Right atrium auricular region (tissue), 2 donors: Measurements from ENCODE around the gene DHX58. TPM values are rescaled to one million over a fixed set of nuclear protein-coding genes. Genes with fewer than 3 reads are reported as not detected.

Experiments used
- DNase-seq: peaks from one replicate; pipeline ENCODE4 v3.0.0-alpha.2; 2019; ENCODE audit warnings: low spot score
- H3K27ac ChIP-seq, 2 donors: fragments of 200-600 bp; sonication (generic); 1 replicate in 1 of 2; 2 replicates in 1 of 2; pipeline ENCODE4 v1.5.1; 2016 to 2019
- H3K27me3 ChIP-seq, 2 donors: fragments of 200-600 bp; sonication (generic); one replicate each; pipeline versions ENCODE4 v1.5.1 to v1.6.0; 2017 to 2019
- H3K36me3 ChIP-seq: fragments of 200-600 bp; sonication (generic); one replicate; pipeline ENCODE4 v1.5.1; 2016
- H3K4me1 ChIP-seq, 2 donors: fragments of 200-600 bp; sonication (generic); one replicate each; pipeline versions ENCODE4 v1.5.1 to v1.6.0; 2017 to 2019
- H3K4me3 ChIP-seq, 2 donors: fragments of 200-600 bp; sonication (generic); 1 replicate in 1 of 2; 2 replicates in 1 of 2; pipeline ENCODE4 v1.5.1; 2017 to 2019; ENCODE audit warnings: mild to moderate bottlenecking in 1 of 2, moderate library complexity in 1 of 2
- H3K9me3 ChIP-seq, 2 donors: fragments of 200-600 bp; sonication (generic); one replicate each; pipeline ENCODE4 v1.5.1; 2019
- total RNA-seq, 2 donors: library from RNA; depleted of rRNA; stranded (reverse); fragments of >200 nt; gene quantifications; one replicate each; pipeline ENCODE4 v1.1.0, GENCODE V29; 2016
- TF ChIP-seq, protein P1 (sequence below), 2 donors: fragments of 200-600 bp; sonication (generic); IDR thresholded peaks; one replicate each; pipeline ENCODE4 v1.5.1; 2019; ENCODE audit warnings: antibody characterized with exemption in 2 of 2

The DHX58 gene
- total RNA-seq, 2 donors from 2014 or later, result 3.5 to 4.3 TPM

GRCh38 chr17:42120161-42120769 is 7.8 kb upstream of the DHX58 start:
- H3K36me3 ChIP-seq, result peaks cover 24% of the 10 kb centered on the region
- H3K27me3 ChIP-seq, result no peaks in the 10 kb centered on the region
- peaks cover 0 to 27% of the 10 kb centered on the region in 2 donors for H3K4me1 ChIP-seq
- peak overlapping the region; percentile 97 to 98 for H3K4me3 ChIP-seq
- H3K9me3 ChIP-seq, result no peaks in the 10 kb centered on the region
- no peak for DNase-seq
- no peak overlapping the region for H3K27ac ChIP-seq
- TF ChIP-seq, protein P1, sequence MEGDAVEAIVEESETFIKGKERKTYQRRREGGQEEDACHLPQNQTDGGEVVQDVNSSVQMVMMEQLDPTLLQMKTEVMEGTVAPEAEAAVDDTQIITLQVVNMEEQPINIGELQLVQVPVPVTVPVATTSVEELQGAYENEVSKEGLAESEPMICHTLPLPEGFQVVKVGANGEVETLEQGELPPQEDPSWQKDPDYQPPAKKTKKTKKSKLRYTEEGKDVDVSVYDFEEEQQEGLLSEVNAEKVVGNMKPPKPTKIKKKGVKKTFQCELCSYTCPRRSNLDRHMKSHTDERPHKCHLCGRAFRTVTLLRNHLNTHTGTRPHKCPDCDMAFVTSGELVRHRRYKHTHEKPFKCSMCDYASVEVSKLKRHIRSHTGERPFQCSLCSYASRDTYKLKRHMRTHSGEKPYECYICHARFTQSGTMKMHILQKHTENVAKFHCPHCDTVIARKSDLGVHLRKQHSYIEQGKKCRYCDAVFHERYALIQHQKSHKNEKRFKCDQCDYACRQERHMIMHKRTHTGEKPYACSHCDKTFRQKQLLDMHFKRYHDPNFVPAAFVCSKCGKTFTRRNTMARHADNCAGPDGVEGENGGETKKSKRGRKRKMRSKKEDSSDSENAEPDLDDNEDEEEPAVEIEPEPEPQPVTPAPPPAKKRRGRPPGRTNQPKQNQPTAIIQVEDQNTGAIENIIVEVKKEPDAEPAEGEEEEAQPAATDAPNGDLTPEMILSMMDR (IDR thresholded peaks at IDR 0.05), result no peak

- no peaks in the 10 kb centered on the region for H3K27me3 ChIP-seq
- peaks cover 20% of the 10 kb centered on the region for H3K36me3 ChIP-seq
- TF ChIP-seq, protein P1 (IDR thresholded peaks at IDR 0.05), result no peak
Measured at GRCh38 chr17:42119301-42119700, 6.8 kb upstream of the DHX58 start.

DNA sequence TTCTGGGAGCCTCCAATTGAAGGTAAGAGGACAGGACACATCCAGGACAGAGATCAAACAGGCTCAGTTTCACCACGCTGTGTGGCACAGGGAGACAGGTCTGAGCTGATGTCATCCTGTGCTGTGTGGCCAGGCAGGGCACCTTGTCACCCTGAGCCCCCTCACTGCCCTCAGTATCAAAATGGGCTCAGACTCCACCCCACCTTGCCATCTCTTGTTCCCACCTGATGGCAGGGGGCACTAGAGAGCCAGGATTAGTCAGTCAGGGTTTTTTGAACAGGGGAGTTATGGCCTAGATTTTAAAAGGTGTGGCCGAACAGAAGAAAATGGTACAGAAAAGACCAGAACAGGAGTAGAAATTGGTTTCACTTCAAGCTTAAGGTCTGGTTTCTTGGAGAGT is 6.0 kb upstream of the DHX58 start:
- no peak for DNase-seq
- no peaks in the 10 kb centered on the region for H3K9me3 ChIP-seq
- no peaks in the 10 kb centered on the region for H3K27me3 ChIP-seq
- no peak overlapping the region for H3K4me3 ChIP-seq
- TF ChIP-seq, protein P1 (IDR thresholded peaks at IDR 0.05), result peak in 1 of 2 donors; percentile 48
- peaks cover 20% of the 10 kb centered on the region for H3K36me3 ChIP-seq
- H3K27ac ChIP-seq, result no peak overlapping the region
- peaks cover 0 to 27% of the 10 kb centered on the region in 2 donors for H3K4me1 ChIP-seq

More at GRCh38 chr17:42119301-42119700, 6.8 kb upstream of the DHX58 start:
- Histone ChIP-seq H3K4me1 (peaks cover 0 to 27% of the 10 kb centered on the region in 2 donors), H3K9me3 (no peaks in the 10 kb centered on the region), H3K4me3 (no peak overlapping the region), H3K27ac (no peak overlapping the region)
- no peak for DNase-seq

DNA sequence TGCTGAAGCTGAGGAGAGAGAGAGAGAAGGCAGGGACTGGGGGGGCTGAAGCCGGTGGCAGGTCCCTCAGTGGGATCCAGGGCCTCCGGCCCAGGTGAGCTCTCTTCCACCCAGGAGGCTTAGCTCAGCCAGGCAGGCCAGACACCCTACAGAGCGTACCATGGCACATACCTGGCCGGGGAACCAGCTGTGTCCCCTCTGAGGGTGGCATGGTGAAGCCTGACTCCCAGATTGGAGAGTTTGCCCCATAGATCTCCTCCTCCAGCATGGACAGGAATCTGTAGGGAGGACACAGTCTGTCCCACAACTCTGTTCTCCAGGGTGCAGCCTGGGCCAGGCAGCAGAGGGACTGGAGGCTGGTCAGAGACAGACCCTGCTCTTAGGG is 5.6 kb upstream of the DHX58 start:
- peaks cover 0 to 30% of the 10 kb centered on the region in 2 donors for H3K4me1 ChIP-seq
- H3K36me3 ChIP-seq, result peaks cover 20% of the 10 kb centered on the region
- H3K4me3 ChIP-seq, result no peak overlapping the region
- H3K27me3 ChIP-seq, result no peaks in the 10 kb centered on the region
- TF ChIP-seq, protein P1 (IDR thresholded peaks at IDR 0.05), result no peak
- H3K27ac ChIP-seq, result no peak overlapping the region
- DNase-seq, result no peak
- no peaks in the 10 kb centered on the region for H3K9me3 ChIP-seq

DNA sequence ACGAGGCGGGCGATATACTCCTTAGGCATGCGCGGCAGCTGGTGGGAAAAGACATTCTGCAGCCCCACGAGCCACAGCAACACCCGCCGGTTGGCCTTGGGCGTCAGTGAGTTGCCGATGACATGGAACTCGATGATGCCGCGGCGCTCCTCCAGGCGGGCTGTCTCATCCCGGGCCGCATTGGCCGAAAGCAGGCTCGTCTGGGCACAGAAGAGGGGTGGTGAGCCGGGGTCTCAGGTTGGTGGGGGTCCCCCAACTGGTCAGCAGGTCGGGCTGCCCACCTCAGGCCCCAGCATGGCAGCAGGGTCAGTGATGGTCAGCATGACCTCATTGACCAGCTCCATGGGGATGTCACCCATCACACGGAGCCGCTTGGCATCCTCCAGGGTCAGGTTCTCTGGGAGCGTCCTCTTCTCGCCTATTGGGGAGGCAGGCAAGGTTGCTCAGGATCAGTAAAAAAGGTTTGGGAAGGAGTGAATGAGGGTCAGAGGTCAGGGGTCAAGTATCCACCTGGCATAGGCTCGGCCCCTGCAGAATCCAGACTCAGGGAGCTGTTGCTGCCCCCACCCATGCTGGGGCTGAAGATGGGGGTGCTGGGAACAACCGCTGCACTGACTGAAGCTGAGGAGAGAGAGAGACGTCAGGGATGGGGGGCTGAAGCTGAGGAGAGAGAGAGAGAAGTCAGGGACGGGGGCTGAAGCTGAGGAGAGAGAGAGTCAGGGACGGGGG is 5.0 kb upstream of the DHX58 start:
- DNase-seq, result no peak
- no peak overlapping the region for H3K4me3 ChIP-seq
- no peaks in the 10 kb centered on the region for H3K27me3 ChIP-seq
- TF ChIP-seq, protein P1 (IDR thresholded peaks at IDR 0.05), result no peak
- H3K4me1 ChIP-seq, result peaks cover 0 to 35% of the 10 kb centered on the region in 2 donors
- H3K9me3 ChIP-seq, result no peaks in the 10 kb centered on the region
- H3K27ac ChIP-seq, result no peak overlapping the region
- H3K36me3 ChIP-seq, result peaks cover 20% of the 10 kb centered on the region
